Thymus (tissue), 11 donors: ENCODE results near the gene DAB1. TPM values are rescaled to one million over a fixed set of nuclear protein-coding genes. Genes with fewer than 3 reads are reported as not detected.

Source experiments
- DNase-seq, 9 donors: peaks; one replicate each; pipeline ENCODE4 v3.0.0-alpha.2; 2013; ENCODE audit warnings: low spot score in 9 of 9, low read depth in 6 of 9, missing footprints in 1 of 9
- H3K27ac ChIP-seq, 2 donors: one replicate each; pipeline ENCODE4 v1.5.1; 2013; ENCODE audit warnings: control low read depth in 1 of 2, low read depth in 1 of 2, low read length in 1 of 2, mild to moderate bottlenecking in 1 of 2, moderate library complexity in 1 of 2
- H3K27me3 ChIP-seq, 2 donors: one replicate each; pipeline ENCODE4 v1.5.1; 2013; ENCODE audit warnings: low read length in 1 of 2; ENCODE audit not compliant: control insufficient read depth in 2 of 2, insufficient read depth in 1 of 2
- H3K36me3 ChIP-seq, 2 donors: one replicate each; pipeline ENCODE4 v1.5.1; 2013; ENCODE audit warnings: low read length in 1 of 2, mild to moderate bottlenecking in 1 of 2, moderate library complexity in 1 of 2; ENCODE audit not compliant: control insufficient read depth in 2 of 2, insufficient read depth in 2 of 2
- H3K4me1 ChIP-seq, 2 donors: one replicate each; pipeline ENCODE4 v1.5.1; 2013; ENCODE audit warnings: low read length in 2 of 2; ENCODE audit not compliant: control insufficient read depth in 2 of 2, insufficient read depth in 2 of 2
- H3K4me3 ChIP-seq, 2 donors: one replicate each; pipeline ENCODE4 v1.5.1; 2013; ENCODE audit warnings: low read length in 2 of 2, control low read depth in 1 of 2, mild to moderate bottlenecking in 1 of 2
- H3K9me3 ChIP-seq, 2 donors: one replicate each; pipeline ENCODE4 v1.5.1; 2013; ENCODE audit warnings: low read length in 1 of 2, mild to moderate bottlenecking in 1 of 2; ENCODE audit not compliant: control insufficient read depth in 2 of 2, insufficient read depth in 1 of 2
- WGBS: extraction: QIAGEN DNeasy Blood & Tissue Kit; methylation state at CpG from one replicate; pipeline ENCODE4 v1.1.7; 2013; 5-methylcytosine and 5-hydroxymethylcytosine counted together
- polyA plus RNA-seq: library from polyadenylated mRNA; stranded (reverse); fragments of 200-250 nt; gene quantifications from one replicate; pipeline ENCODE4 v1.2.3, GENCODE V29; 2013
- total RNA-seq: library from RNA; stranded (reverse); fragments of 120-200 nt; gene quantifications from one replicate; pipeline ENCODE4 v1.2.4, GENCODE V29; 2013
- donor health status: healthy.

Gene DAB1
- total and polyA plus RNA-seq, 2 donors, result 0.09 to 0.23 TPM

DNA sequence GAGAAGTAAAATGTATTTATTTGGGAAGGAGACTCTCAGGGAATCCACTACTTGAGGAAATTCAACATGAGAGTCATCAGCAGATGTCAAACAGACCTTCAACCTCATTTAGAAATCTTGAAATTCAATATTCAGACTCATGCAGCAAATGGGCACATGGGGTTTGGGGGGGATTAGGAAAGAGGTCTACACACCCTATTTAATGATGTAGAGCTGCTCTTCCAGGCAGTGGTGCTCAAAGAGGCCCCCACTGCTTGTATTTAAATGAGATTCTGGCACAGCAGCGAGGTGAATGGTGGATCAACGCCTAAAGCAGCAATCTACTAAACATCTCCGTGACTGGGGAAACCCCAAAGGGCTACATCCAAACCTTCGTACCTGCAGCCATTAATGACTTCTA is 244.9 kb downstream of the DAB1 start:
- H3K9me3 ChIP-seq, result no peaks in the 10 kb centered on the region
- no peaks in the 10 kb centered on the region for H3K36me3 ChIP-seq
- DNase-seq, result no peak
- no peaks in the 10 kb centered on the region for H3K4me1 ChIP-seq
- 86% methylated on average over 4 of the region's 4 CpGs for WGBS
- no peak overlapping the region for H3K4me3 ChIP-seq
- H3K27me3 ChIP-seq, result no peaks in the 10 kb centered on the region
- no peak overlapping the region for H3K27ac ChIP-seq

DNA sequence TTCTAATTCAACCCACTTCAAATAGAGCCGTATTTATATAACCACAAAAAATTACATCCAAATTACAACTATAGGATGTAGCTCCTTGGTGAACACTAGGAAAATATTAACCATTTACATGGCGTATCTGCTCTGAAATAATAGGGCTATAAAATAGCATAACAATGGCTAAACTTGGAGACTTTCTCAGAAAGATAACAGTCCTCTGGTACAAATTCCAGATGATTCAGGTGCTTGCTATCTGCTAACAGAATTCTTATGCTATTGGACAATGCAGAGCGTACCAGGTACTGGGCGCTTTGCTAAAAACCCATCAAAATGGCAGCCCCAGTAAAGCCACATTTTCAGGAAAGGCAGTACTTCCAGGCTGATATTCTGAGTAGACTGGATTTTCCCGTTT is 248.4 kb downstream of the DAB1 start:
- Histone ChIP-seq H3K4me3 (no peak overlapping the region), H3K36me3 (no peaks in the 10 kb centered on the region), H3K4me1 (no peaks in the 10 kb centered on the region), H3K27ac (no peak overlapping the region), H3K9me3 (no peaks in the 10 kb centered on the region), H3K27me3 (no peaks in the 10 kb centered on the region)
- 89% methylated on average over 5 of the region's 5 CpGs for WGBS
- DNase-seq, result no peak

DNA sequence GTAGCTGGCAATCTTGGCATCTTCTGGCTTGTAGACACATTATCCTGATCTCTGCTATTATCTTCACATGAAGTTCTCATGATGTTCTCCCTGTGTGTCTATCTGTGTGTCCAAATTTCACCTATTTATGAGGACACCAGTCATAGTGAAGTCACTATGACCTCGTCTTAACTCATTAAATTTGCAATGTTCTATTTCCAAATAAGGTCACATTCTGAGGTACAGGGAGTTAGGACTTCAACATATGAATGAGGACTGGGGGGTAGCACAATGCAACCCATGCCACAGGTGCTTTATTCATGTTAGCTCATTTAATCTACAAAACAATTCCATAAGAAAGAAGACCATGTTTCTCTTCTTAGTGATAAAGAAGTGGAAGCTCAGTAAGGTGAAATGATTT is 251.8 kb downstream of the DAB1 start:
- H3K27me3 ChIP-seq, result no peaks in the 10 kb centered on the region
- 85% methylated on average over 1 of the region's 1 CpG for WGBS
- H3K4me3 ChIP-seq, result no peak overlapping the region
- DNase-seq, result no peak
- H3K27ac ChIP-seq, result no peak overlapping the region
- no peaks in the 10 kb centered on the region for H3K36me3 ChIP-seq
- H3K9me3 ChIP-seq, result no peaks in the 10 kb centered on the region
- H3K4me1 ChIP-seq, result no peaks in the 10 kb centered on the region

DNA sequence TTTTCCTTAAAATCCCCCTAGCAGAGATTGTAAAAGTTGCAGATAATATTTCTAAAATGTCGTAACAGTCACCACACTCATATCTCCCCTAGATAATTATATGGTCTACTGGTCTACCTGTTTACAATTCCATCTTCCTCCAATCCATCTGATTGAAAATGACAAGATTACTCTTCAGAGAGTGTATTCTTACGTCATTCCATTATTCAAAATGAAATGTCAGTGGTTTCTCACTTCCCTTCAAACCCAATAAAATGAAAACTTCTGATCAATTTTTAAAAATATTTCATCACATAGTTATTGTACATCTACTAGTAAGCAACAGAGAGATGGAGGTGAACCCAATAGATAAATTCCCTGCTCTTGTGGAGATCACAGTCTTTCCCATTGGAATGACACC is 255.9 kb downstream of the DAB1 start:
- H3K4me1 ChIP-seq, result no peaks in the 10 kb centered on the region
- H3K36me3 ChIP-seq, result no peaks in the 10 kb centered on the region
- H3K9me3 ChIP-seq, result no peaks in the 10 kb centered on the region
- WGBS, result 89% methylated on average over 2 of the region's 2 CpGs
- no peaks in the 10 kb centered on the region for H3K27me3 ChIP-seq
- H3K4me3 ChIP-seq, result no peak overlapping the region
- DNase-seq, result no peak
- no peak overlapping the region for H3K27ac ChIP-seq

DNA sequence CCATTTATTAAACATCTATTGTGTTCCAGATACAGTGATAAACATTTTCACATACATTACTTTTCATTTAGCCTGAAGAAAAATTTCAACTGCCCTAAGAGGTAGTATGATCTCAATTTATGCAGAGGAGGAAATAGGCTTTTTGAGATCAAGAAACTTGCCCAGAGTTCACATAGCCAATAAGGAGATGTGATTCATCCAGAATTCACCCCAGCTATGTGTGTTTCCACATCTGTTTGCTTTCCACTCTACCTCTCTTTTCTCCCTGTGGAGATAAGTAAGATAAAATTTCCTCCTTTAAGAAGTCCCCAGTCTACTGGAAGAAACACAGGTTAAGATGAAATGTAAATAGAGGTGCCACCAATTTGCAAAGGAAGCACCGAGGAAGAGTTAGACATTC is 258.3 kb downstream of the DAB1 start:
- no peaks in the 10 kb centered on the region for H3K4me1 ChIP-seq
- no peaks in the 10 kb centered on the region for H3K36me3 ChIP-seq
- DNase-seq, result no peak
- no peak overlapping the region for H3K27ac ChIP-seq
- WGBS, result 57% methylated on average over 1 of the region's 1 CpG
- H3K27me3 ChIP-seq, result no peaks in the 10 kb centered on the region
- no peaks in the 10 kb centered on the region for H3K9me3 ChIP-seq
- H3K4me3 ChIP-seq, result no peak overlapping the region

DNA sequence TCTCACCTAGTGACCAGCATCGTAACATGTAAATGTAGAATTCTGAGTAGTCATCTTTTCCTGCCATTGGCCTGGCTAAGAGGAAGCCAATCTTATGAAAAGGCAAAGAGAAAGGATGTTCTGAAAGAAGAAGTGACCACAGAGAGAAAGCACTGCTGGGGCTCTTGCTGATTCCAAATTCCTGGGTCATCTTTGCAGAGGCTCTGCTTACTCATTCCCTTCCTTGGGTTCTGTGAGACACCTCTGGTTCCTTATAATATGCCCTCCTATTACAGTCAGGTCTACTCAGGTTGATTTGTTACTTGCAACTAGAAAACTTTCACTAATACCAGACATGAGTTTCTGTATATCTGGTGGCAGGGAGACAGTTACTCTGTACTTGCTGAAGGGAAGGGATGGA is 259.3 kb downstream of the DAB1 start:
- WGBS, result 52% methylated on average over 1 of the region's 1 CpG
- DNase-seq, result no peak
- H3K27me3 ChIP-seq, result no peaks in the 10 kb centered on the region
- no peaks in the 10 kb centered on the region for H3K9me3 ChIP-seq
- H3K4me1 ChIP-seq, result no peaks in the 10 kb centered on the region
- H3K27ac ChIP-seq, result no peak overlapping the region
- no peaks in the 10 kb centered on the region for H3K36me3 ChIP-seq
- no peak overlapping the region for H3K4me3 ChIP-seq

DNA sequence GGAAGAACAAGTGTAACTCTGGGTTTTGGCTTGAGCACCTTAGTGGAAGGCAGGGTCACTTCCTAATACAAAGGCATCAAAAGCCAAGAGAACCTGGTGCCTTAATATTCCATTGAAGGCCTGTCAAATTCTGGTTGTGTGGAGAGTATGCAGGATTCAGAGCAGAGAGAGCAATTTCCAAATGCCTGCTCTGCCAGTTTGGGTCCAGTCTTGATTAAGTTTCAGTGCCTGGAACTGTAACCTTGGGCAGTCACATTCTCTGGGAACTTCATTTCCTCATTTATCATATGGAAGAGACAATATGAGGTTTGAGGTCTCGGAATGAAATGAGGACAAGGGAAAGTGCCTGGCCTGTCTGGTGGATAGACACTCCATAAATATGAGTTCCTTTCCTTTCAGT is 260.1 kb downstream of the DAB1 start:
- H3K4me3 ChIP-seq, result no peak overlapping the region
- no peak overlapping the region for H3K27ac ChIP-seq
- 96% methylated on average over 1 of the region's 1 CpG for WGBS
- DNase-seq, result no peak
- no peaks in the 10 kb centered on the region for H3K9me3 ChIP-seq
- H3K36me3 ChIP-seq, result no peaks in the 10 kb centered on the region
- H3K27me3 ChIP-seq, result no peaks in the 10 kb centered on the region
- H3K4me1 ChIP-seq, result no peaks in the 10 kb centered on the region

DNA sequence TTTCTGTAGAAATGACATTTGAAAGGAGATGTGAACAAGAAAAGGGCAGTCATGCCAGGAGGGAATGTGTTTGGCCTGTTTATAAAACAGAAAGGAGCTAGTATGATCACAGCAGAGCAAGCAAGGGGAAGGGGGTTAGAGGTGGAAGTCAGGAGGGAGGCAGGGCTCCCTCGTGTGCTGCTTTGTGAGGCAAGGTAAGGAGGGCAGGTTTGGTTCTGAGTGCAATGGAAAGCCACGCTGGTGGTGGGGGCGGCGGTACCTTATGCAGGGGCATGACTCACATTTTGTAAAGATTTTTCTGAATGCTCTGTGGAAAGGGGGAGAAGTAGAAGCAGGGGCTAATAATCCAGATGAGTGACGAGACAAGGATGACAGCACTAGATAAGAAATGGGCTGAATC is 260.5 kb downstream of the DAB1 start:
- no peaks in the 10 kb centered on the region for H3K9me3 ChIP-seq
- H3K4me3 ChIP-seq, result no peak overlapping the region
- 87% methylated on average over 5 of the region's 5 CpGs for WGBS
- H3K4me1 ChIP-seq, result no peaks in the 10 kb centered on the region
- H3K36me3 ChIP-seq, result no peaks in the 10 kb centered on the region
- no peak for DNase-seq
- no peak overlapping the region for H3K27ac ChIP-seq
- H3K27me3 ChIP-seq, result no peaks in the 10 kb centered on the region

DNA sequence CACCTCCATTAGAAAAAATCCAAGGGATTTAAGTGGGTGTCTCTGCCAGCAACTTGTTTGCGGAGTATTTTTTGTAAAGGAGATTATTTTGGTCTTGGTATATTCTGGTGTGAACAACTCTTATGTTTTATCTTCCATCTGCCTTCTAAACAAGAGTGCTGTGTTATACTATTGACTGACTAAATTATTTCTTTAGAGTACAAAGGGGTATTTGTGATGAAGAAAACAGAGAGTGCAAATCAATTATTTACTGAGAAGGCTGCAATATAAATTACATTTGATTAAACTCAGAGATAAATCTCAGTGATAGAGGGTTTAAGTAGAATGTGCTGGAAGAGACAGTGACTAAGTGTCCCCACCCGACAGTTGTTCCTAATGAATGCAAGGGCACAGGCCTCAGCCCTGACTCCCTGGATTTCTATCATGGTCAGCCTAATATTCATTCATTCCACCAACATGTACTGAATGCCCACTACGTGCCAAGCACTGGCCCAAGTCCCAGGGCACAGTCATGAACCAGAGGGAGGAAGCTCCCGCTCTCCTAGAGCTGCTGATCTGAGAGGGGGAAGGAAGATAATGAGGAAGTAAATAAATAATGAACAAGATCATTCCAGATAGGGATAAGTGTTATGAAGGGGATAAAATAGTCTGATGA is 261.1 kb downstream of the DAB1 start:
- no peaks in the 10 kb centered on the region for H3K9me3 ChIP-seq
- DNase-seq, result no peak
- no peaks in the 10 kb centered on the region for H3K27me3 ChIP-seq
- no peaks in the 10 kb centered on the region for H3K36me3 ChIP-seq
- H3K4me1 ChIP-seq, result no peaks in the 10 kb centered on the region
- H3K4me3 ChIP-seq, result no peak overlapping the region
- WGBS, result 80% methylated on average over 4 of the region's 4 CpGs
- H3K27ac ChIP-seq, result no peak overlapping the region

DNA sequence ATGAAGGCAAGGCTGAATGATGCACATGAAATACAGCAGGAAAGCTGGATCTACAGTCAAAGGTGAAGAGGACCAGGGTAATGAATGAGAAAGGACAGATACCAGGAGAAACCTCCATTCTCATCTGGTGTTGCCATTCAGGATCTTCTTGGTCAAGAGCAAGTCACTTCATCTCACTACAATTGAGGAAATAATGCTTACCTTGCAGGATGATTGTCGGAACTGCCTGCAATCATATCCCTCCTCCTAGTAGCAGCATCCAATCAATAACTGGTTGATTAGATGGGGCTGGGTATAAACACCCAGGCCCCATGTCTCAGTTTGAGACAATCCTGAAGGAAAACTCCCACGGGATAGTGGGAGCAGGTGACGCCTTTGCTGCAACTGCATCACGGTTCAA is 263.3 kb downstream of the DAB1 start:
- DNase-seq, result no peak
- Histone ChIP-seq H3K27ac (no peak overlapping the region), H3K27me3 (no peaks in the 10 kb centered on the region), H3K36me3 (no peaks in the 10 kb centered on the region), H3K4me3 (no peak overlapping the region), H3K9me3 (no peaks in the 10 kb centered on the region), H3K4me1 (no peaks in the 10 kb centered on the region)
- 91% methylated on average over 4 of the region's 4 CpGs for WGBS
